B cell (primary cell): Measurements from ENCODE around the gene PRSS3.
"Not testable (repeated sequence)": the region's sequence is repeated elsewhere in the genome, so short reads cannot be mapped to it uniquely, and the experiment has no call there.

Experiments
- CTCF ChIP-seq: fragments of 200-600 bp; IDR thresholded peaks from one replicate; pipeline ENCODE4 v1.8.0; 2022; ENCODE audit warnings: antibody characterized with exemption, mild to moderate bottlenecking
- EZH2 ChIP-seq: IDR thresholded peaks from 2 replicates; pipeline ENCODE4 v1.6.1; 2012; ENCODE audit warnings: borderline replicate concordance, low read depth, mild to moderate bottlenecking, moderate library complexity, low read length; ENCODE audit not compliant: insufficient read depth, poor library complexity, severe bottlenecking

- TF ChIP-seq CTCF, EZH2: not testable (repeated sequence)
These were observed 1.3 kb downstream of the PRSS3 start for GRCh38 chr9:33796679-33797078.
